HFF-Myc (cell line): Measurements from ENCODE around the gene EFCAB11.

Experiments
- DNase-seq: peaks from one replicate; pipeline ENCODE4 v3.0.0-alpha.2; 2011; ENCODE audit warnings: low read depth; ENCODE audit errors: extremely low read depth
- H3K4me3 ChIP-seq: replicated peaks from 2 replicates; pipeline ENCODE4 v1.5.1; 2011; ENCODE audit warnings: low read depth, mild to moderate bottlenecking, control low read depth, low read length
- CTCF ChIP-seq: IDR thresholded peaks from 2 replicates; pipeline ENCODE4 v1.5.1; 2012; ENCODE audit warnings: mild to moderate bottlenecking, low read depth, low read length, control low read depth; ENCODE audit errors: missing control alignments

EFCAB11 gene

GRCh38 chr14:89748004-89748403 is 206.5 kb downstream of the EFCAB11 start:
- no peak for TF ChIP-seq CTCF
- no peak overlapping the region for H3K4me3 ChIP-seq
- DNase-seq: no peak

- no peak for TF ChIP-seq CTCF
- H3K4me3 ChIP-seq: no peak overlapping the region
- DNase-seq: no peak
These were observed 207.4 kb downstream of the EFCAB11 start for GRCh38 chr14:89747126-89747525.

GRCh38 chr14:89746654-89747053 is 207.9 kb downstream of the EFCAB11 start:
- no peak for DNase-seq
- no peak for TF ChIP-seq CTCF
- no peak overlapping the region for H3K4me3 ChIP-seq

DNA sequence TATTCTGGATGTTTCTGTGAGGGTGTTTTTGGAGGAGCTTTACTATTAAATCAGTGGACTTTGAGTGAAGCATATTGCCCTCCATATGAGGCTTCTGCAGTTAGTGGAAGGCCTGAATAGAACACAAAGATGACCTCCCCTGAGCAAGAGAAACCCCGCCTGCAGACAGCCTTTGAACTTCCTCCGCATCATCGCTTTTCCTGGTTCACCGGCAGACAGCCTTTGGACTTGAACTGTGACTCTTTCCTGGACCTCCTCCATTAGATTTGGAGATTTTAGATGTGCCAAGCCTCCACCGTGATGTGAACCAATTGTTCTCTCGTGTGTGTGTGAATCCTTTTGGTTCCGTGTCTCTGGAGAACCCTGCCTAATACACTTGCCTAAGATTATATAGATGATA is 208.4 kb downstream of the EFCAB11 start:
- no peak overlapping the region for H3K4me3 ChIP-seq
- no peak for TF ChIP-seq CTCF

More for the DNA sequence above, 208.4 kb downstream of the EFCAB11 start:
- DNase-seq: no peak
